Neural cell (in vitro differentiated cells): ENCODE results near the gene SH3TC1. TPM values are rescaled to one million over a fixed set of nuclear protein-coding genes. Genes with fewer than 3 reads are reported as not detected.

Experiments
- H2AFZ ChIP-seq: fragments of 200-600, 300-800 bp; sonication (generic), shearing (Covaris generic); 2 replicates; pipeline ENCODE4 v1.6.0; 2014; ENCODE audit warnings: low read depth, mild to moderate bottlenecking, antibody characterized with exemption, low read length, moderate library complexity
- H3F3A ChIP-seq: fragments of 200-600 bp; shearing (Covaris generic); 2 replicates; pipeline ENCODE4 v1.6.1; 2016; ENCODE audit warnings: mild to moderate bottlenecking, moderate library complexity, mixed read lengths, antibody characterized with exemption, low read length; ENCODE audit not compliant: insufficient read depth, poor library complexity, severe bottlenecking
- H3K27ac ChIP-seq: fragments of 200-600, 300-800 bp; sonication (generic), shearing (Covaris generic); 2 replicates; pipeline ENCODE4 v1.5.1; 2014; ENCODE audit warnings: mild to moderate bottlenecking, low read length, moderate library complexity
- H3K27me3 ChIP-seq: fragments of 300-800, 200-600 bp; sonication (generic), shearing (Covaris generic); 2 replicates; pipeline ENCODE4 v1.6.0; 2014; ENCODE audit warnings: mild to moderate bottlenecking, low read depth, low read length, moderate library complexity; ENCODE audit not compliant: insufficient read depth
- H3K36me3 ChIP-seq: fragments of 300-800, 200-600 bp; sonication (generic), shearing (Covaris generic); 2 replicates; pipeline ENCODE4 v1.5.1; 2014; ENCODE audit warnings: mild to moderate bottlenecking, antibody characterized with exemption, low read length, moderate library complexity; ENCODE audit not compliant: insufficient read depth
- H3K4me2 ChIP-seq: fragments of 300-800, 200-600 bp; sonication (generic), shearing (Covaris generic); 2 replicates; pipeline ENCODE4 v1.6.0; 2014; ENCODE audit warnings: mild to moderate bottlenecking, low read length
- H3K4me3 ChIP-seq: fragments of 300-800, 200-600 bp; sonication (generic), shearing (Covaris generic); 2 replicates; pipeline ENCODE4 v1.5.1; 2014; ENCODE audit warnings: mild to moderate bottlenecking, low read length, moderate library complexity
- H3K79me2 ChIP-seq: fragments of 200-600 bp; shearing (Covaris generic); replicated peaks from 2 replicates; pipeline ENCODE4 v1.6.0; 2014; ENCODE audit warnings: mild to moderate bottlenecking, low read length, moderate library complexity; ENCODE audit not compliant: insufficient read depth
- H3K9ac ChIP-seq: fragments of 300-800, 200-600 bp; sonication (generic), shearing (Covaris generic); 2 replicates; pipeline ENCODE4 v1.6.1; 2016; ENCODE audit warnings: mild to moderate bottlenecking, low read length, mixed read lengths
- H3K9me2 ChIP-seq: fragments of 200-600 bp; shearing (Covaris generic); 2 replicates; pipeline ENCODE4 v1.6.1; 2016; ENCODE audit warnings: mild to moderate bottlenecking, low read length, mixed read lengths; ENCODE audit not compliant: insufficient read depth
- H3K9me3 ChIP-seq: fragments of 200-600, 300-800 bp; sonication (generic), shearing (Covaris generic); 2 replicates; pipeline ENCODE4 v1.6.1; 2016; ENCODE audit warnings: mild to moderate bottlenecking, mixed run types, low read length, moderate library complexity, mixed read lengths
- H4K20me1 ChIP-seq: fragments of 200-600 bp; shearing (Covaris generic); 2 replicates; pipeline ENCODE4 v1.6.1; 2016; ENCODE audit warnings: mild to moderate bottlenecking, mixed run types; ENCODE audit not compliant: insufficient read depth
- CTCF ChIP-seq: fragments of 450-650 bp; IDR thresholded peaks from 2 replicates; pipeline ENCODE4 v1.5.1; 2014; ENCODE audit warnings: antibody characterized with exemption, mild to moderate bottlenecking, moderate library complexity; ENCODE audit not compliant: poor library complexity, severe bottlenecking
- EP300 ChIP-seq: fragments of 450-650 bp; conservative IDR thresholded peaks from 2 replicates; pipeline ENCODE4 v1.6.1; 2014; ENCODE audit warnings: antibody characterized with exemption, mild to moderate bottlenecking, moderate library complexity; ENCODE audit not compliant: poor library complexity, severe bottlenecking
- EZH2 ChIP-seq: fragments of 200-600, 300-800 bp; shearing (Covaris generic), sonication (generic); IDR thresholded peaks from 2 replicates; pipeline ENCODE4 v1.6.1; 2014; ENCODE audit warnings: antibody characterized with exemption, low read length, borderline replicate concordance, mild to moderate bottlenecking; ENCODE audit not compliant: insufficient read depth, poor library complexity, severe bottlenecking
- MXI1 ChIP-seq: fragments of 450-650 bp; conservative IDR thresholded peaks from 2 replicates; pipeline ENCODE4 v1.6.1; 2014; ENCODE audit warnings: antibody characterized with exemption, mild to moderate bottlenecking; ENCODE audit not compliant: poor library complexity, severe bottlenecking
- POLR2AphosphoS5 ChIP-seq: IDR thresholded peaks from 2 replicates; pipeline ENCODE4 v1.6.1; 2012
- RAD21 ChIP-seq: fragments of 450-650 bp; conservative IDR thresholded peaks from 2 replicates; pipeline ENCODE4 v1.6.1; 2014; ENCODE audit warnings: antibody characterized with exemption, mild to moderate bottlenecking, moderate library complexity
- SMC3 ChIP-seq: fragments of 450-650 bp; conservative IDR thresholded peaks from 2 replicates; pipeline ENCODE4 v1.6.1; 2014; ENCODE audit warnings: antibody characterized with exemption, mild to moderate bottlenecking, moderate library complexity; ENCODE audit not compliant: poor library complexity
- TAF1 ChIP-seq: IDR thresholded peaks from 2 replicates; pipeline ENCODE4 v1.6.1; 2012; ENCODE audit warnings: low read depth
- polyA plus RNA-seq: library from polyadenylated mRNA; depleted of rRNA; stranded (reverse); fragments of >200 nt; gene quantifications from 2 replicates; pipeline ENCODE4 v1.2.3, GENCODE V29; 2014
- TF ChIP-seq, protein P1 (sequence below): IDR thresholded peaks from 2 replicates; pipeline ENCODE4 v1.6.1; 2012; ENCODE audit warnings: borderline replicate concordance

The SH3TC1 gene
- polyA plus RNA-seq, 1 donor from 2014 or later: not detected

GRCh38 chr4:8237256-8237989 lies 38.3 kb downstream of the SH3TC1 start:
- Histone ChIP-seq H3K4me2 (no peak overlapping the region), H3K36me3 (no peaks in the 10 kb centered on the region), H3K9me2 (no peaks in the 10 kb centered on the region), H4K20me1 (no peaks in the 10 kb centered on the region), H3K4me3 (no peak overlapping the region), H3K27me3 (no peaks in the 10 kb centered on the region), H3K9ac (no peak overlapping the region), H2AFZ (no peak overlapping the region), H3K27ac (no peak overlapping the region), H3K79me2 (no peaks in the 10 kb centered on the region), H3F3A (no peaks in the 10 kb centered on the region), H3K9me3 (no peaks in the 10 kb centered on the region)
- TF ChIP-seq EP300 (no peak), MXI1 (no peak), SMC3 (no peak), EZH2 (no peak), TAF1 (no peak), CTCF (no peak), POLR2AphosphoS5 (no peak), RAD21 (no peak)
- TF ChIP-seq, protein P1, sequence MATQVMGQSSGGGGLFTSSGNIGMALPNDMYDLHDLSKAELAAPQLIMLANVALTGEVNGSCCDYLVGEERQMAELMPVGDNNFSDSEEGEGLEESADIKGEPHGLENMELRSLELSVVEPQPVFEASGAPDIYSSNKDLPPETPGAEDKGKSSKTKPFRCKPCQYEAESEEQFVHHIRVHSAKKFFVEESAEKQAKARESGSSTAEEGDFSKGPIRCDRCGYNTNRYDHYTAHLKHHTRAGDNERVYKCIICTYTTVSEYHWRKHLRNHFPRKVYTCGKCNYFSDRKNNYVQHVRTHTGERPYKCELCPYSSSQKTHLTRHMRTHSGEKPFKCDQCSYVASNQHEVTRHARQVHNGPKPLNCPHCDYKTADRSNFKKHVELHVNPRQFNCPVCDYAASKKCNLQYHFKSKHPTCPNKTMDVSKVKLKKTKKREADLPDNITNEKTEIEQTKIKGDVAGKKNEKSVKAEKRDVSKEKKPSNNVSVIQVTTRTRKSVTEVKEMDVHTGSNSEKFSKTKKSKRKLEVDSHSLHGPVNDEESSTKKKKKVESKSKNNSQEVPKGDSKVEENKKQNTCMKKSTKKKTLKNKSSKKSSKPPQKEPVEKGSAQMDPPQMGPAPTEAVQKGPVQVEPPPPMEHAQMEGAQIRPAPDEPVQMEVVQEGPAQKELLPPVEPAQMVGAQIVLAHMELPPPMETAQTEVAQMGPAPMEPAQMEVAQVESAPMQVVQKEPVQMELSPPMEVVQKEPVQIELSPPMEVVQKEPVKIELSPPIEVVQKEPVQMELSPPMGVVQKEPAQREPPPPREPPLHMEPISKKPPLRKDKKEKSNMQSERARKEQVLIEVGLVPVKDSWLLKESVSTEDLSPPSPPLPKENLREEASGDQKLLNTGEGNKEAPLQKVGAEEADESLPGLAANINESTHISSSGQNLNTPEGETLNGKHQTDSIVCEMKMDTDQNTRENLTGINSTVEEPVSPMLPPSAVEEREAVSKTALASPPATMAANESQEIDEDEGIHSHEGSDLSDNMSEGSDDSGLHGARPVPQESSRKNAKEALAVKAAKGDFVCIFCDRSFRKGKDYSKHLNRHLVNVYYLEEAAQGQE: no peak

DNA sequence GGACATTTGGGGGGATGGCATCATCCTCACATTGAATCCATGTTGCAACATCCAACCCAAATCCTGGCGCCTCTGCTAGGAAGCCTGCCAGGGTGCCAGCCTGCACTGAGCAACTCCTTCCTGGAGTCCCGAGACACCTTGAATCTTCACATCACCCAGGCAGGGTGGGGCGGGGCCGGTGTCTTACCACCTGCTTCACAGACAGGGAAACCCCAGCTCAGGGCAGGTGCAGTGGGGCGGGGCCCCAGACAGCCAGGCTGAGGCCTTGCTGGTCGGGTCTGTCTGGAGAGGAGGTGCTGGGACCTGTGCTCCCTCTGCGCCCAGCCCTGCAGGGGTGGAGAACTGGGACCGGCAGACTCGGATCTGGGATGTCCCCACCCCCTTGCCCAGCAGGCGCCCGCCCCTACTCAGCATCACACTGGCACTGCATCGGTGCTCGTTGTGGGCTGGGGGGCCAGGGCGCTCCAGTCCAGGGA lies 39.0 kb downstream of the SH3TC1 start:
- no peak overlapping the region for H3K9ac ChIP-seq
- no peak overlapping the region for H3K4me2 ChIP-seq
- TF ChIP-seq EP300 (no peak), EZH2 (no peak), TAF1 (no peak), SMC3 (no peak), POLR2AphosphoS5 (no peak), CTCF (no peak), MXI1 (no peak), RAD21 (no peak)
- TF ChIP-seq, protein P1: no peak

More for the DNA sequence above, 39.0 kb downstream of the SH3TC1 start:
- no peak overlapping the region for H3K4me3 ChIP-seq
- H3K9me3 ChIP-seq: no peaks in the 10 kb centered on the region
- no peaks in the 10 kb centered on the region for H3K79me2 ChIP-seq
- H3K9me2 ChIP-seq: no peaks in the 10 kb centered on the region
- no peaks in the 10 kb centered on the region for H3F3A ChIP-seq
- H3K27me3 ChIP-seq: no peaks in the 10 kb centered on the region
- H3K27ac ChIP-seq: no peak overlapping the region
- no peaks in the 10 kb centered on the region for H3K36me3 ChIP-seq
- H2AFZ ChIP-seq: no peak overlapping the region
- H4K20me1 ChIP-seq: no peaks in the 10 kb centered on the region
